Parathyroid adenoma (tissue), 2 donors: ENCODE measurements around the gene RGS17.

Experiments
- H2AFZ ChIP-seq: fragments of 300-600 bp; sonication (generic); one replicate; pipeline ENCODE4 v1.7.0; 2017; ENCODE audit warnings: antibody characterized with exemption, mild to moderate bottlenecking
- H3K27ac ChIP-seq: fragments of 300-600 bp; sonication (generic); one replicate; pipeline ENCODE4 v1.7.0; 2017
- H3K27me3 ChIP-seq: fragments of 300-600 bp; sonication (generic); one replicate; pipeline ENCODE4 v1.7.0; 2017; ENCODE audit warnings: low read length; ENCODE audit not compliant: control insufficient read depth, insufficient read depth
- H3K36me3 ChIP-seq: fragments of 300-600 bp; sonication (generic); one replicate; pipeline ENCODE4 v1.7.0; 2017; ENCODE audit warnings: low read length; ENCODE audit not compliant: control insufficient read depth, insufficient read depth
- H3K4me1 ChIP-seq: fragments of 300-600 bp; sonication (generic); one replicate; pipeline ENCODE4 v1.7.0; 2017; ENCODE audit warnings: control low read depth
- H3K4me2 ChIP-seq: fragments of 300-600 bp; sonication (generic); one replicate; pipeline ENCODE4 v1.7.0; 2017; ENCODE audit warnings: low read length
- H3K4me3 ChIP-seq: fragments of 300-600 bp; sonication (generic); one replicate; pipeline ENCODE4 v1.7.0; 2017; ENCODE audit warnings: low read depth, low read length
- H3K79me2 ChIP-seq: fragments of 300-600 bp; sonication (generic); one replicate; pipeline ENCODE4 v1.7.0; 2017; ENCODE audit warnings: control low read depth
- H3K9ac ChIP-seq: fragments of 300-600 bp; sonication (generic); one replicate; pipeline ENCODE4 v1.7.0; 2017; ENCODE audit warnings: mild to moderate bottlenecking
- H3K9me3 ChIP-seq: fragments of 300-600 bp; sonication (generic); one replicate; pipeline ENCODE4 v1.7.0; 2017; ENCODE audit warnings: low read length; ENCODE audit not compliant: control insufficient read depth
- CTCF ChIP-seq: fragments of 300-600 bp; sonication (generic); IDR thresholded peaks from one replicate; pipeline ENCODE4 v1.7.0; 2017; ENCODE audit warnings: antibody characterized with exemption, mild to moderate bottlenecking
- donor health status: primary hyperparathyroidism.

Gene RGS17

GRCh38 chr6:153096792-153097191 is 34.3 kb downstream of the RGS17 start:
- H2AFZ ChIP-seq, result no peak overlapping the region
- H3K4me2 ChIP-seq, result no peak overlapping the region
- H3K79me2 ChIP-seq, result no peaks in the 10 kb centered on the region
- H3K4me1 ChIP-seq, result no peaks in the 10 kb centered on the region
- H3K36me3 ChIP-seq, result no peaks in the 10 kb centered on the region
- H3K27me3 ChIP-seq, result no peaks in the 10 kb centered on the region
- H3K9ac ChIP-seq, result no peak overlapping the region
- H3K9me3 ChIP-seq, result no peaks in the 10 kb centered on the region
- no peak overlapping the region for H3K27ac ChIP-seq
- TF ChIP-seq CTCF, result no peak
- no peak overlapping the region for H3K4me3 ChIP-seq

GRCh38 chr6:153096031-153096430 is 35.1 kb downstream of the RGS17 start:
- Histone ChIP-seq H3K27me3 (no peaks in the 10 kb centered on the region), H3K9me3 (no peaks in the 10 kb centered on the region), H3K4me2 (no peak overlapping the region), H2AFZ (no peak overlapping the region), H3K36me3 (no peaks in the 10 kb centered on the region), H3K79me2 (no peaks in the 10 kb centered on the region), H3K4me3 (no peak overlapping the region), H3K9ac (no peak overlapping the region), H3K27ac (no peak overlapping the region), H3K4me1 (no peaks in the 10 kb centered on the region)
- TF ChIP-seq CTCF, result no peak

- no peak overlapping the region for H3K9ac ChIP-seq
- no peaks in the 10 kb centered on the region for H3K9me3 ChIP-seq
- no peaks in the 10 kb centered on the region for H3K27me3 ChIP-seq
- no peak overlapping the region for H3K4me3 ChIP-seq
- H3K79me2 ChIP-seq, result no peaks in the 10 kb centered on the region
- H2AFZ ChIP-seq, result no peak overlapping the region
- H3K4me2 ChIP-seq, result no peak overlapping the region
- no peak for TF ChIP-seq CTCF
- no peaks in the 10 kb centered on the region for H3K36me3 ChIP-seq
- H3K4me1 ChIP-seq, result no peaks in the 10 kb centered on the region
- no peak overlapping the region for H3K27ac ChIP-seq
These were observed 38.7 kb downstream of the RGS17 start for GRCh38 chr6:153092082-153093013.

- no peak overlapping the region for H2AFZ ChIP-seq
- H3K27ac ChIP-seq, result no peak overlapping the region
- H3K9me3 ChIP-seq, result no peaks in the 10 kb centered on the region
- H3K4me2 ChIP-seq, result no peak overlapping the region
- no peak for TF ChIP-seq CTCF
- H3K27me3 ChIP-seq, result no peaks in the 10 kb centered on the region
- H3K9ac ChIP-seq, result no peak overlapping the region
- H3K4me1 ChIP-seq, result no peaks in the 10 kb centered on the region
- no peaks in the 10 kb centered on the region for H3K36me3 ChIP-seq
- no peak overlapping the region for H3K4me3 ChIP-seq
- no peaks in the 10 kb centered on the region for H3K79me2 ChIP-seq
These were observed 40.7 kb downstream of the RGS17 start for GRCh38 chr6:153090241-153090930.
